Activated CD8-positive, alpha-beta memory T cell treated with anti-CD3 and anti-CD28 coated beads for 48 hours (primary cell): ENCODE data around the gene MEX3D.

Experiments used
- DNase-seq, 3 experiments: peaks; one replicate each; pipeline ENCODE4 v3.0.0-alpha.2; 2020; ENCODE audit warnings: low read depth in 2 of 3, low spot score in 2 of 3

Gene MEX3D

GRCh38 chr19:1505991-1506881, 61.9 kb downstream of the MEX3D start:
- DNase-seq = no peak

DNA sequence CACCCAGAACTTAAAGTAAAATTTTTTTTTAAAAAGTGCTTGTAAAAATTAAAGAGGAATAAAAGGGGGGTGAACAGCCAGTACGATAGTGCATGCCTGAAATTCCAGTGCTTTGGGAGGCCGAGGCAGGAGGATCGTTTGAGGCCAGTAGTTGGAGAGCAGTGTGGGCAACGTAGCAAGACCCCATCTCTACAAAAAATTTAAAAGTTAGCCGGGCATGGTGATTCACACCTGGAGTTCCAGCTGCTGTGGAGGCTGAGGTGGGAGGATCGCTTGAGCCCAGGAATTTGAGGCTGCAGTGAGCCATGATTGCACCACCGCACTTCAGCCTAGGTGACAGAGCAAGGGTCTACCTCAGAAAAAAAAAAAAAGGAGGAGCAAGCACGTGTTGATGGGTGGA, 63.1 kb downstream of the MEX3D start:
- no peak for DNase-seq
